ENCODE data around the gene LPIN3.

The LPIN3 gene

DNA sequence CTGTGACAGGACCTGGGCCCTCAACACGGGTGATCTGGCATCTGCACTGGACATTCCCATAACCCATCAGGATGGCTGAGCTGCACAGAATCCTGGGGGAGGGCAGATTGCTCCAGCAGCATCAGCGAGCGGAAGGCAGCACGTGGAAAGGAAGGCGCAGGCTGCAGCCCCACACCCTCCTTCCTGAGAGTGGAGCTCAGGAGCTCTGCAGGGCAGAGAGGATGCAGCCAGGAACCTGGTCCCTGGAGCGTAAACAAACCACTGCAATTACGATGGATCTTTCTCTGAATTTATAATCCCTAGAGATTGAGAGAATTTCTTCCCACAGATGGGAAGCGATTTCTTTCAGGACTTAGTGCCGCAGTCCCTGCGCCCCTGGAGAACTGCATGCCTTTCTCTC is 65.7 kb downstream of the LPIN3 start:
- Histone ChIP-seq H3K27me3 (ENCODE audit: low read depth, low read length) (no peaks in the 10 kb centered on the region), H3K36me3 (ENCODE audit: control insufficient read depth in 1 of 2, insufficient read depth in 2 of 2, low read length in 2 of 2) (peaks cover 52 to 61% of the 10 kb centered on the region in 2 donors), H3K27ac (ENCODE audit: low read length) (no peak overlapping the region), H3K4me3 (ENCODE audit: low read depth in 1 of 2, low read length in 2 of 2) (no peak overlapping the region), H3K9me3 (ENCODE audit: control insufficient read depth in 1 of 2, low read length in 2 of 2) (no peaks in the 10 kb centered on the region), H3K4me1 (ENCODE audit: control insufficient read depth in 1 of 2, insufficient read depth in 2 of 2, low read length in 2 of 2) (peaks cover 0 to 11% of the 10 kb centered on the region in 2 donors)

DNA sequence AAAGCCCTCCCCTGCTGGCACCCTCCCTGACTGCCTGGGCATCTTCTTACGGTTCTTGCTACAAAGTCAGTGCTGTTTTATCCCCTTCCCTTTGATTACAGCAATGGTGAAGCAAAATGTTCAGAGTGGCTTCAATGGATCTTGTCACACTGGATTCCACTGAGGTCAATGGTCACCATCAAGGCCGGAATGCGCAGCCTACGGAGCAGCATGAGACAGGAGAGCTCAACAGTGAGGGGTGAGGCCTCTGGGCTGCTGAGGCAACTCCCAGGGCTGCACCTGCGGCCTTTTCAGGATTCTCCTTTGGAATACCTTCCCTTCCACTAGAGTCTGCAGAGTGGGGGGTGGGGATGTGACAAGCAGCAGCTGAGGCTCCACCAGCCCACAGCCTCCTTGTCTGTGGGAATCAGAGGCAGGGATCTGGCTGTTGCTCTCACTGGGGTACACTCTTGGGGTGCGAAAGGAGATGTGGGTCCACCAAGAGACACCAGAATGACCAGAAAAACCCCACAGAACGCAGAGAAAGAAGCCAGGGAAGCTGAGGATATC is 66.3 kb downstream of the LPIN3 start:
- Histone ChIP-seq H3K4me1 (ENCODE audit: control insufficient read depth in 1 of 2, insufficient read depth in 2 of 2, low read length in 2 of 2) (peaks cover 0 to 13% of the 10 kb centered on the region in 2 donors), H3K27me3 (ENCODE audit: low read depth, low read length) (no peaks in the 10 kb centered on the region), H3K36me3 (ENCODE audit: control insufficient read depth in 1 of 2, insufficient read depth in 2 of 2, low read length in 2 of 2) (peaks cover 54 to 63% of the 10 kb centered on the region in 2 donors), H3K4me3 (ENCODE audit: low read depth in 1 of 2, low read length in 2 of 2) (no peak overlapping the region), H3K9me3 (ENCODE audit: control insufficient read depth in 1 of 2, low read length in 2 of 2) (no peaks in the 10 kb centered on the region), H3K27ac (ENCODE audit: low read length) (no peak overlapping the region)

DNA sequence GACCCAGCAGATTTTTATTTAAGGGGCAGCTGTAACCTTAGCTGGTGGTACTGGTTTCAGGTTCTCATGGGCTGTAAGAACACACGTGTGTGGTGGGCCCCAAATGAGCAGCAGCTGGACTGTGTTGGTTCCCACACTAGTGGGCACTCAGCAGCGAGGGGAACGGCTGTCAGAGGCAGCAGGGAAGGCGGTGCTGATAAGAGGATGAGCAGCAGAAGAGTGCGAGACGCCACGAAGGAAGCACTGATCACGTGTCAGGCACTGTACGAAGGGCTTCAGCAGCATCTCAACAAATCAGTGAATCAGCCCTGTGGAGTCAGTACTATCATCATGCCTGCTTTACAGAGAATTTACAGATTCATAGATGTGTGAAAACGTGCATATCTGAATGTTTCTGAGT is 67.0 kb downstream of the LPIN3 start:
- Histone ChIP-seq H3K27me3 (ENCODE audit: low read depth, low read length) (no peaks in the 10 kb centered on the region), H3K27ac (ENCODE audit: low read length) (no peak overlapping the region), H3K36me3 (ENCODE audit: control insufficient read depth in 1 of 2, insufficient read depth in 2 of 2, low read length in 2 of 2) (peaks cover 60 to 69% of the 10 kb centered on the region in 2 donors), H3K4me1 (ENCODE audit: control insufficient read depth in 1 of 2, insufficient read depth in 2 of 2, low read length in 2 of 2) (peaks cover 0 to 13% of the 10 kb centered on the region in 2 donors), H3K9me3 (ENCODE audit: control insufficient read depth in 1 of 2, low read length in 2 of 2) (no peaks in the 10 kb centered on the region), H3K4me3 (ENCODE audit: low read depth in 1 of 2, low read length in 2 of 2) (no peak overlapping the region)

DNA sequence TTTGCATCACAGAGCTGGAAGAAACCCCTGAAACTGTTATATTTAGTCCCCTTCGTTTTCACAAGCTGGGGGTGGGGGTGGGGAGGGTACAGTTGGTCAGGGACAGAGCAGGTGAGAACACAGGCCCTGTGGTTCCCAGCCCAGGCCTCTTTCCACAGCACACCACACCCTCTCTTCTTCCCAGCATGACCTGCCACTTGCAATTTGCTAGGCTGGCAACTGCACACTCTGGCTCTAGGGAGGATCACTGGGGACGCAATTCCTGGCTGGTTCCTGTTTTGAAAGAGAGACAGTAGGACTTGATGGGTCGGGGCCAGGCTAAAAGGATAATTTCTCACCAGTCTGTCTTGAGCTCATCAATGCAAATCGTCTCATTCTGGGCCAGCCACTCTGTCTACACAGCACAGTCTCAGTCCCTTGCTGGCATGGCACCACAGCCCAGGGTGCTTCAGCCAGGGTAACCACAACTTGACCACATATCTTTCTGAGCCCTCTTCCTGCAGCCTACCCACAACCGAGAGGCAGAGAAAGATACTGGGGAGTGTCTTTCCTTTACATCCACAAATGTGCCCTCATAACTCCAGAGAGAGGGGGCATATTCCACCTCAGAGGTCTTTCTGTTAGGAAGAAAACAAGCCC is 67.7 kb downstream of the LPIN3 start:
- H3K4me1 ChIP-seq (ENCODE audit: control insufficient read depth in 1 of 2, insufficient read depth in 2 of 2, low read length in 2 of 2), result peaks cover 0 to 13% of the 10 kb centered on the region in 2 donors
- no peak overlapping the region for H3K4me3 ChIP-seq (ENCODE audit: low read depth in 1 of 2, low read length in 2 of 2)
- H3K9me3 ChIP-seq (ENCODE audit: control insufficient read depth in 1 of 2, low read length in 2 of 2), result no peaks in the 10 kb centered on the region
- peaks cover 67 to 73% of the 10 kb centered on the region in 2 donors for H3K36me3 ChIP-seq (ENCODE audit: control insufficient read depth in 1 of 2, insufficient read depth in 2 of 2, low read length in 2 of 2)
- peak overlapping the region; percentile 21 for H3K27ac ChIP-seq (ENCODE audit: low read length)
- no peaks in the 10 kb centered on the region for H3K27me3 ChIP-seq (ENCODE audit: low read depth, low read length)

DNA sequence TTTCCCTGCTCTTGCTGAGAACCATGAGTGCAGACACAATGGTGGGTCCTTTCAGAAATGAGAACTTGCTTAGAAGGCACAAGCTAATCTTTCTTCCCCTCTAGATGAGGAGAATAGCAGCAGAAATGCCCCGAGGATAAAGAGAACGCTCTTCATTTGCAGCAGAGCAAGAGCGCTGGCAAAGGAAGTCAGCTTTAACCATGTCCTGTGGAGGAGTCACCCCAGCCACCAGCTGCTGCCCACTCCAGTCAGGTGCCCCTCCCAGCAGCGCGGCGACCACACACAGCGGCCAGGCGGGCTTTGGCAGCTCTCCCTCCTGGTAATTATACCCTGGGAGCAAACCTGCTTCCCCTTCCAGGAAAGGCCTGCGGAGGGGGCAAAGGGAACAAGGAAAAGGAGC is 68.4 kb downstream of the LPIN3 start:
- peaks cover 0 to 13% of the 10 kb centered on the region in 2 donors for H3K4me1 ChIP-seq (ENCODE audit: control insufficient read depth in 1 of 2, insufficient read depth in 2 of 2, low read length in 2 of 2)
- no peaks in the 10 kb centered on the region for H3K9me3 ChIP-seq (ENCODE audit: control insufficient read depth in 1 of 2, low read length in 2 of 2)
- no peaks in the 10 kb centered on the region for H3K27me3 ChIP-seq (ENCODE audit: low read depth, low read length)
- H3K4me3 ChIP-seq (ENCODE audit: low read depth in 1 of 2, low read length in 2 of 2), result no peak overlapping the region
- H3K27ac ChIP-seq (ENCODE audit: low read length), result peak overlapping the region; percentile 21
- H3K36me3 ChIP-seq (ENCODE audit: control insufficient read depth in 1 of 2, insufficient read depth in 2 of 2, low read length in 2 of 2), result peaks cover 67 to 73% of the 10 kb centered on the region in 2 donors
